Measurements from ENCODE around the gene GRAMD4. TPM values are rescaled to one million over a fixed set of nuclear protein-coding genes. Genes with fewer than 3 reads are reported as not detected.

GRAMD4 gene
- total and polyA plus RNA-seq, 2 experiments from 2014 or later, result 21.8 to 31.0 TPM

- Histone ChIP-seq H3K79me2 (no peaks in the 10 kb centered on the region), H3K27me3 (no peaks in the 10 kb centered on the region), H3K9me3 (ENCODE audit: low read depth) (no peaks in the 10 kb centered on the region), H3K27ac (no peak overlapping the region), H4K20me1 (ENCODE audit: insufficient read depth, poor library complexity, severe bottlenecking) (no peaks in the 10 kb centered on the region), H3K36me3 (replicated peaks; ENCODE audit: insufficient read depth, low read depth) (no peaks in the 10 kb centered on the region), H2AFZ (no peak overlapping the region), H3K9me2 (replicated peaks; ENCODE audit: insufficient read depth) (no peaks in the 10 kb centered on the region), H3K4me2 (no peak overlapping the region), H3K4me3 (no peak overlapping the region), H3K4me1 (ENCODE audit: insufficient read depth) (no peaks in the 10 kb centered on the region)
- DNase-seq (ENCODE audit: low spot score), result no peak
- TF ChIP-seq CTCF (IDR thresholded peaks at IDR 0.05; ENCODE audit: poor library complexity) (no peak), EZH2phosphoT487 (IDR thresholded peaks at IDR 0.05; ENCODE audit: low read depth, severe bottlenecking, unreplicated experiment) (no peak)
- 92% methylated on average over 19 of the region's 19 CpGs for WGBS (ENCODE audit: low lambda C conversion rate, missing lambda C conversion rate)
Observed at GRCh38 chr22:46682011-46682731, 62.0 kb downstream of the GRAMD4 start.

GRCh38 chr22:46684706-46685105 is 64.5 kb downstream of the GRAMD4 start:
- Histone ChIP-seq H3K27me3 (no peaks in the 10 kb centered on the region), H3K27ac (no peak overlapping the region), H3K9me2 (replicated peaks; ENCODE audit: insufficient read depth) (no peaks in the 10 kb centered on the region), H3K36me3 (replicated peaks; ENCODE audit: insufficient read depth, low read depth) (no peaks in the 10 kb centered on the region), H4K20me1 (ENCODE audit: insufficient read depth, poor library complexity, severe bottlenecking) (no peaks in the 10 kb centered on the region), H3K4me2 (no peak overlapping the region), H3K9me3 (ENCODE audit: low read depth) (no peaks in the 10 kb centered on the region), H2AFZ (no peak overlapping the region), H3K4me1 (ENCODE audit: insufficient read depth) (no peaks in the 10 kb centered on the region), H3K79me2 (no peaks in the 10 kb centered on the region), H3K4me3 (no peak overlapping the region)
- 86% methylated on average over 10 of the region's 10 CpGs for WGBS (ENCODE audit: low lambda C conversion rate, missing lambda C conversion rate)
- no peak for DNase-seq (ENCODE audit: low spot score)
- TF ChIP-seq EZH2 (IDR thresholded peaks at IDR 0.05; ENCODE audit: borderline replicate concordance) (no peak), EZH2phosphoT487 (IDR thresholded peaks at IDR 0.05; ENCODE audit: low read depth, severe bottlenecking, unreplicated experiment) (no peak), CTCF (IDR thresholded peaks at IDR 0.05; ENCODE audit: poor library complexity) (no peak)

- no peaks in the 10 kb centered on the region for H3K9me3 ChIP-seq (ENCODE audit: low read depth)
- no peak for TF ChIP-seq EZH2 (IDR thresholded peaks at IDR 0.05; ENCODE audit: borderline replicate concordance)
- TF ChIP-seq EZH2phosphoT487 (IDR thresholded peaks at IDR 0.05; ENCODE audit: low read depth, severe bottlenecking, unreplicated experiment), result no peak
- no peak for TF ChIP-seq CTCF (IDR thresholded peaks at IDR 0.05; ENCODE audit: poor library complexity)
- H2AFZ ChIP-seq, result no peak overlapping the region
- H3K4me3 ChIP-seq, result no peak overlapping the region
- H4K20me1 ChIP-seq (ENCODE audit: insufficient read depth, poor library complexity, severe bottlenecking), result no peaks in the 10 kb centered on the region
- H3K4me2 ChIP-seq, result no peak overlapping the region
- DNase-seq (ENCODE audit: low spot score), result no peak
- no peaks in the 10 kb centered on the region for H3K27me3 ChIP-seq
- no peaks in the 10 kb centered on the region for H3K36me3 ChIP-seq (replicated peaks; ENCODE audit: insufficient read depth, low read depth)
- 94% methylated on average over 33 of the region's 33 CpGs for WGBS (ENCODE audit: low lambda C conversion rate, missing lambda C conversion rate)
- H3K4me1 ChIP-seq (ENCODE audit: insufficient read depth), result no peaks in the 10 kb centered on the region
- peak overlapping the region; percentile 29 for H3K27ac ChIP-seq
- no peaks in the 10 kb centered on the region for H3K9me2 ChIP-seq (replicated peaks; ENCODE audit: insufficient read depth)
- no peaks in the 10 kb centered on the region for H3K79me2 ChIP-seq
Observed at GRCh38 chr22:46686221-46687047, 66.2 kb downstream of the GRAMD4 start.
